Measurements from ENCODE around the gene XYLT1.

Gene XYLT1

GRCh38 chr16:17108596-17108995 lies 362.2 kb downstream of the XYLT1 start:
- Mint-ChIP-seq H3K4me1 (peaks cover 12% of the 10 kb centered on the region), H3K27me3 (no peaks in the 10 kb centered on the region), H3K27ac (no peak overlapping the region), H3K36me3 (peaks cover 8% of the 10 kb centered on the region), H3K4me3 (no peak overlapping the region), H3K9me3 (no peaks in the 10 kb centered on the region)

GRCh38 chr16:17107450-17107849 lies 363.3 kb downstream of the XYLT1 start:
- Mint-ChIP-seq H3K9me3 (no peaks in the 10 kb centered on the region), H3K4me1 (peaks cover 16% of the 10 kb centered on the region), H3K36me3 (peaks cover 8% of the 10 kb centered on the region), H3K4me3 (no peak overlapping the region), H3K27me3 (no peaks in the 10 kb centered on the region), H3K27ac (no peak overlapping the region)

GRCh38 chr16:17106243-17106791 lies 364.4 kb downstream of the XYLT1 start:
- Mint-ChIP-seq H3K9me3 (no peaks in the 10 kb centered on the region), H3K36me3 (peaks cover 8% of the 10 kb centered on the region), H3K4me3 (no peak overlapping the region), H3K4me1 (peaks cover 16% of the 10 kb centered on the region), H3K27me3 (no peaks in the 10 kb centered on the region), H3K27ac (no peak overlapping the region)

GRCh38 chr16:17105239-17105797 lies 365.4 kb downstream of the XYLT1 start:
- Mint-ChIP-seq H3K9me3 (no peaks in the 10 kb centered on the region), H3K27ac (no peak overlapping the region), H3K4me1 (peaks cover 16% of the 10 kb centered on the region), H3K36me3 (peaks cover 7% of the 10 kb centered on the region), H3K4me3 (peak overlapping the region; percentile 47), H3K27me3 (no peaks in the 10 kb centered on the region)

- no peak overlapping the region for H3K27ac Mint-ChIP-seq
- peak overlapping the region; percentile 47 for H3K4me3 Mint-ChIP-seq
Observed at GRCh38 chr16:17104654-17105053, 366.1 kb downstream of the XYLT1 start.

GRCh38 chr16:17103216-17103615 lies 367.5 kb downstream of the XYLT1 start:
- H3K9me3 Mint-ChIP-seq = no peaks in the 10 kb centered on the region
- no peak overlapping the region for H3K27ac Mint-ChIP-seq
- H3K4me1 Mint-ChIP-seq = peaks cover 16% of the 10 kb centered on the region
- no peaks in the 10 kb centered on the region for H3K27me3 Mint-ChIP-seq
- no peak overlapping the region for H3K4me3 Mint-ChIP-seq
- H3K36me3 Mint-ChIP-seq = no peaks in the 10 kb centered on the region

More at GRCh38 chr16:17104654-17105053, 366.1 kb downstream of the XYLT1 start:
- peaks cover 16% of the 10 kb centered on the region for H3K4me1 Mint-ChIP-seq
- no peaks in the 10 kb centered on the region for H3K27me3 Mint-ChIP-seq
- H3K36me3 Mint-ChIP-seq = peaks cover 3% of the 10 kb centered on the region
- H3K9me3 Mint-ChIP-seq = no peaks in the 10 kb centered on the region

- Mint-ChIP-seq H3K27me3 (no peaks in the 10 kb centered on the region), H3K27ac (no peak overlapping the region), H3K9me3 (no peaks in the 10 kb centered on the region), H3K4me3 (no peak overlapping the region), H3K36me3 (no peaks in the 10 kb centered on the region), H3K4me1 (peaks cover 16% of the 10 kb centered on the region)
Observed at GRCh38 chr16:17101646-17102045, 369.1 kb downstream of the XYLT1 start.

- peaks cover 5% of the 10 kb centered on the region for H3K4me1 Mint-ChIP-seq
- no peak overlapping the region for H3K27ac Mint-ChIP-seq
- no peak overlapping the region for H3K4me3 Mint-ChIP-seq
- H3K9me3 Mint-ChIP-seq = no peaks in the 10 kb centered on the region
- no peaks in the 10 kb centered on the region for H3K36me3 Mint-ChIP-seq
- no peaks in the 10 kb centered on the region for H3K27me3 Mint-ChIP-seq
Observed at GRCh38 chr16:17098685-17099084, 372.1 kb downstream of the XYLT1 start.

GRCh38 chr16:17084130-17084529 lies 386.6 kb downstream of the XYLT1 start:
- H3K4me3 Mint-ChIP-seq = no peak overlapping the region
- H3K36me3 Mint-ChIP-seq = peaks cover 3% of the 10 kb centered on the region

GRCh38 chr16:17083628-17084027 lies 387.1 kb downstream of the XYLT1 start:
- H3K36me3 Mint-ChIP-seq = peaks cover 3% of the 10 kb centered on the region
- no peaks in the 10 kb centered on the region for H3K9me3 Mint-ChIP-seq
- no peaks in the 10 kb centered on the region for H3K4me1 Mint-ChIP-seq
- H3K4me3 Mint-ChIP-seq = no peak overlapping the region
- no peak overlapping the region for H3K27ac Mint-ChIP-seq
- no peaks in the 10 kb centered on the region for H3K27me3 Mint-ChIP-seq

More at GRCh38 chr16:17084130-17084529, 386.6 kb downstream of the XYLT1 start:
- Mint-ChIP-seq H3K27me3 (no peaks in the 10 kb centered on the region), H3K4me1 (no peaks in the 10 kb centered on the region), H3K9me3 (no peaks in the 10 kb centered on the region), H3K27ac (no peak overlapping the region)

GRCh38 chr16:17082095-17082882 lies 388.5 kb downstream of the XYLT1 start:
- H3K27ac Mint-ChIP-seq = no peak overlapping the region
- no peak overlapping the region for H3K4me3 Mint-ChIP-seq
- peaks cover 3% of the 10 kb centered on the region for H3K36me3 Mint-ChIP-seq
- H3K9me3 Mint-ChIP-seq = no peaks in the 10 kb centered on the region
- H3K4me1 Mint-ChIP-seq = no peaks in the 10 kb centered on the region
- no peaks in the 10 kb centered on the region for H3K27me3 Mint-ChIP-seq

GRCh38 chr16:17080105-17080504 lies 390.7 kb downstream of the XYLT1 start:
- Mint-ChIP-seq H3K36me3 (peaks cover 3% of the 10 kb centered on the region), H3K27me3 (no peaks in the 10 kb centered on the region), H3K4me1 (no peaks in the 10 kb centered on the region), H3K27ac (no peak overlapping the region), H3K4me3 (no peak overlapping the region), H3K9me3 (no peaks in the 10 kb centered on the region)

GRCh38 chr16:17078931-17079631 lies 391.7 kb downstream of the XYLT1 start:
- H3K36me3 Mint-ChIP-seq = peaks cover 3% of the 10 kb centered on the region
- no peak overlapping the region for H3K4me3 Mint-ChIP-seq
- no peaks in the 10 kb centered on the region for H3K4me1 Mint-ChIP-seq
- no peaks in the 10 kb centered on the region for H3K9me3 Mint-ChIP-seq
- no peak overlapping the region for H3K27ac Mint-ChIP-seq
- no peaks in the 10 kb centered on the region for H3K27me3 Mint-ChIP-seq

GRCh38 chr16:17076818-17077498 lies 393.8 kb downstream of the XYLT1 start:
- Mint-ChIP-seq H3K27me3 (no peaks in the 10 kb centered on the region), H3K36me3 (no peaks in the 10 kb centered on the region), H3K4me3 (no peak overlapping the region), H3K9me3 (no peaks in the 10 kb centered on the region), H3K27ac (no peak overlapping the region), H3K4me1 (peaks cover 6% of the 10 kb centered on the region)

GRCh38 chr16:17076092-17076754 lies 394.5 kb downstream of the XYLT1 start:
- Mint-ChIP-seq H3K36me3 (no peaks in the 10 kb centered on the region), H3K9me3 (no peaks in the 10 kb centered on the region), H3K27ac (no peak overlapping the region), H3K4me3 (no peak overlapping the region), H3K4me1 (peaks cover 7% of the 10 kb centered on the region), H3K27me3 (no peaks in the 10 kb centered on the region)
